Measurements from ENCODE around the gene NLRP14. TPM values are rescaled to one million over a fixed set of nuclear protein-coding genes. Genes with fewer than 3 reads are reported as not detected.

NLRP14 gene
- total and polyA plus RNA-seq, 9 of the 15 experiments (the other 6 are each of a cell fraction or from before 2014, with no cell fraction given): 0.27 to 1.2 (median 0.54) TPM

DNA sequence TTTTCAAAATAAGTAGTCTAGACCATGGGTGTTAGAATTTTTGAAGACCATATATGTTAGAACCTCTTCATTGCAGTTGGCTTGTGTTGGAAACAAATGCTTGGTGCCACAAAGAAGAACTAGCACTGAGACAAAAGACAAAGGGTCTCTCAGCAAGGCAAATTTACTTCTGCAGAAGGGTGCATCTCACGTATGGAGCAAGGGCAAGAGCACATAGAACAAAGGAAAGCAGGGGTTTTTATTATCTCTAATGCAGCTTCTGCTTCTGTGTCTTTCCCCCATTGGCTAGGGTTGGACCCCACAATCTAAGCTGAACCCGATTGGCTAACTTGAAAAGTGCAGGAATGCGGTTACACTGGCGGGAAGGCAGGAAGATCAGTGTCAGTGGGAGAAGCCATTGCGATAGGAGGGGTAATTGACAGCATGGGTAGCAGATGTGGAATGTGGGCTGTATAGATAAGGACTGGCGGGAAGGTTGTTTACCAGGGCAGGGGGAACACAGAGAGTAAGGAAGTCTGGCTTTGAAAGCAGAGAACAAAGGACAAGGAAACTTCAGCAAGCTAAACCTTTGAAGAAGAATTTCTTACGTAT lies 59.4 kb downstream of the NLRP14 start (continued):
- TF ChIP-seq, protein P1, sequence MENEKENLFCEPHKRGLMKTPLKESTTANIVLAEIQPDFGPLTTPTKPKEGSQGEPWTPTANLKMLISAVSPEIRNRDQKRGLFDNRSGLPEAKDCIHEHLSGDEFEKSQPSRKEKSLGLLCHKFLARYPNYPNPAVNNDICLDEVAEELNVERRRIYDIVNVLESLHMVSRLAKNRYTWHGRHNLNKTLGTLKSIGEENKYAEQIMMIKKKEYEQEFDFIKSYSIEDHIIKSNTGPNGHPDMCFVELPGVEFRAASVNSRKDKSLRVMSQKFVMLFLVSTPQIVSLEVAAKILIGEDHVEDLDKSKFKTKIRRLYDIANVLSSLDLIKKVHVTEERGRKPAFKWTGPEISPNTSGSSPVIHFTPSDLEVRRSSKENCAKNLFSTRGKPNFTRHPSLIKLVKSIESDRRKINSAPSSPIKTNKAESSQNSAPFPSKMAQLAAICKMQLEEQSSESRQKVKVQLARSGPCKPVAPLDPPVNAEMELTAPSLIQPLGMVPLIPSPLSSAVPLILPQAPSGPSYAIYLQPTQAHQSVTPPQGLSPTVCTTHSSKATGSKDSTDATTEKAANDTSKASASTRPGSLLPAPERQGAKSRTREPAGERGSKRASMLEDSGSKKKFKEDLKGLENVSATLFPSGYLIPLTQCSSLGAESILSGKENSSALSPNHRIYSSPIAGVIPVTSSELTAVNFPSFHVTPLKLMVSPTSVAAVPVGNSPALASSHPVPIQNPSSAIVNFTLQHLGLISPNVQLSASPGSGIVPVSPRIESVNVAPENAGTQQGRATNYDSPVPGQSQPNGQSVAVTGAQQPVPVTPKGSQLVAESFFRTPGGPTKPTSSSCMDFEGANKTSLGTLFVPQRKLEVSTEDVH (IDR thresholded peaks at IDR 0.05; ENCODE audit: low read depth, partially characterized antibody): peak; percentile 78
- TF ChIP-seq KDM1A (IDR thresholded peaks at IDR 0.05): no peak
- TF ChIP-seq, protein P2, sequence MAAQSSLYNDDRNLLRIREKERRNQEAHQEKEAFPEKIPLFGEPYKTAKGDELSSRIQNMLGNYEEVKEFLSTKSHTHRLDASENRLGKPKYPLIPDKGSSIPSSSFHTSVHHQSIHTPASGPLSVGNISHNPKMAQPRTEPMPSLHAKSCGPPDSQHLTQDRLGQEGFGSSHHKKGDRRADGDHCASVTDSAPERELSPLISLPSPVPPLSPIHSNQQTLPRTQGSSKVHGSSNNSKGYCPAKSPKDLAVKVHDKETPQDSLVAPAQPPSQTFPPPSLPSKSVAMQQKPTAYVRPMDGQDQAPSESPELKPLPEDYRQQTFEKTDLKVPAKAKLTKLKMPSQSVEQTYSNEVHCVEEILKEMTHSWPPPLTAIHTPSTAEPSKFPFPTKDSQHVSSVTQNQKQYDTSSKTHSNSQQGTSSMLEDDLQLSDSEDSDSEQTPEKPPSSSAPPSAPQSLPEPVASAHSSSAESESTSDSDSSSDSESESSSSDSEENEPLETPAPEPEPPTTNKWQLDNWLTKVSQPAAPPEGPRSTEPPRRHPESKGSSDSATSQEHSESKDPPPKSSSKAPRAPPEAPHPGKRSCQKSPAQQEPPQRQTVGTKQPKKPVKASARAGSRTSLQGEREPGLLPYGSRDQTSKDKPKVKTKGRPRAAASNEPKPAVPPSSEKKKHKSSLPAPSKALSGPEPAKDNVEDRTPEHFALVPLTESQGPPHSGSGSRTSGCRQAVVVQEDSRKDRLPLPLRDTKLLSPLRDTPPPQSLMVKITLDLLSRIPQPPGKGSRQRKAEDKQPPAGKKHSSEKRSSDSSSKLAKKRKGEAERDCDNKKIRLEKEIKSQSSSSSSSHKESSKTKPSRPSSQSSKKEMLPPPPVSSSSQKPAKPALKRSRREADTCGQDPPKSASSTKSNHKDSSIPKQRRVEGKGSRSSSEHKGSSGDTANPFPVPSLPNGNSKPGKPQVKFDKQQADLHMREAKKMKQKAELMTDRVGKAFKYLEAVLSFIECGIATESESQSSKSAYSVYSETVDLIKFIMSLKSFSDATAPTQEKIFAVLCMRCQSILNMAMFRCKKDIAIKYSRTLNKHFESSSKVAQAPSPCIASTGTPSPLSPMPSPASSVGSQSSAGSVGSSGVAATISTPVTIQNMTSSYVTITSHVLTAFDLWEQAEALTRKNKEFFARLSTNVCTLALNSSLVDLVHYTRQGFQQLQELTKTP (IDR thresholded peaks at IDR 0.05; ENCODE audit: low read depth in 1 of 2, partially characterized antibody in 2 of 2): no peak
- 0 out of 2 replicates have a peak, but pooled peaks have one; percentile 25 for TF ChIP-seq CC2D1A (IDR thresholded peaks at IDR 0.05)
- peak in 1 of 2 experiments; percentile 20; a peak in 1 of 4 replicates for TF ChIP-seq FOXK2 (conservative IDR thresholded peaks at IDR 0.05 in 1 of 2, IDR thresholded peaks at IDR 0.05 in 1 of 2; ENCODE audit: low read depth in 2 of 2)
- no peak for TF ChIP-seq LCOR (CRISPR knock-in tag; IDR thresholded peaks at IDR 0.05)
- TF ChIP-seq ZKSCAN1 (IDR thresholded peaks at IDR 0.05; ENCODE audit: low read depth, low read length): no peak
- TF ChIP-seq TCF3 (CRISPR knock-in tag; IDR thresholded peaks at IDR 0.05): peak; percentile 82
- TF ChIP-seq, protein P3, sequence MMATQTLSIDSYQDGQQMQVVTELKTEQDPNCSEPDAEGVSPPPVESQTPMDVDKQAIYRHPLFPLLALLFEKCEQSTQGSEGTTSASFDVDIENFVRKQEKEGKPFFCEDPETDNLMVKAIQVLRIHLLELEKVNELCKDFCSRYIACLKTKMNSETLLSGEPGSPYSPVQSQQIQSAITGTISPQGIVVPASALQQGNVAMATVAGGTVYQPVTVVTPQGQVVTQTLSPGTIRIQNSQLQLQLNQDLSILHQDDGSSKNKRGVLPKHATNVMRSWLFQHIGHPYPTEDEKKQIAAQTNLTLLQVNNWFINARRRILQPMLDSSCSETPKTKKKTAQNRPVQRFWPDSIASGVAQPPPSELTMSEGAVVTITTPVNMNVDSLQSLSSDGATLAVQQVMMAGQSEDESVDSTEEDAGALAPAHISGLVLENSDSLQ (IDR thresholded peaks at IDR 0.05): peak; percentile 62; the same call in 1 of the 2 replicates
- peak; percentile 63; the same call in 1 of the 2 replicates for TF ChIP-seq NCOR1 (IDR thresholded peaks at IDR 0.05)
- TF ChIP-seq, protein P4, sequence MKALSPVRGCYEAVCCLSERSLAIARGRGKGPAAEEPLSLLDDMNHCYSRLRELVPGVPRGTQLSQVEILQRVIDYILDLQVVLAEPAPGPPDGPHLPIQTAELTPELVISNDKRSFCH (CRISPR knock-in tag; IDR thresholded peaks at IDR 0.05): no peak
- TF ChIP-seq, protein P4 (tag; IDR thresholded peaks at IDR 0.05): 0 out of 2 replicates have a peak, but pooled peaks have one; percentile 36
- TF ChIP-seq EP300 (IDR thresholded peaks at IDR 0.05; ENCODE audit: low read length): peak; percentile 38
- no peak for TF ChIP-seq ZFPM2 (CRISPR knock-in tag; IDR thresholded peaks at IDR 0.05)
- TF ChIP-seq ZNF23 (CRISPR knock-in tag; IDR thresholded peaks at IDR 0.05): no peak
- TF ChIP-seq DPF2 (IDR thresholded peaks at IDR 0.05): no peak
- TF ChIP-seq ZNF41 (CRISPR knock-in tag; conservative IDR thresholded peaks at IDR 0.05): no peak
- TF ChIP-seq TRIM24 (IDR thresholded peaks at IDR 0.05): peak; percentile 84 to 90

Data from K562 (cell line).